ENCODE results near the gene AQR.

Gene AQR

DNA sequence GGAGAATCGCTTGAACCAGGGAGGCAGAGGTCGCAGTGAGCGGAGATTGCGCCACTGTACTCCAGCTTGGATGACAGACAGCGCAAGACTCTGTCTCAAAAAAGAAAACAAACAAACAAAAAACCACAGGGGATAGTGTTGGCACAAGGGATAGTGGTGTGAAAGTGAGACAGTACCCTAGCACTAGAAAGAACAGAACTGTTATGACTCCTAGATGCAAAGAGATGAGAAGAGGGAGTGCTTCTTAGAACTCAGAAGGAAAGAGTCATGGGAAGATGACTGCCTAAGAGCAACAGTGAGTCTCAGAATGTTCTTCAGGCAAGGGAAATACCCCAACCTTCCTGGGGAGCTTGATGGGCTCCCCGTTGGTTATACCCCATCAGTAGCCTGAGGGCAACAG is 36.4 kb upstream of the AQR start:
- no peak for DNase-seq
- Histone ChIP-seq H3K27ac (ENCODE audit: low read depth, low read length) (no peak overlapping the region), H4K91ac (ENCODE audit: low read depth, low read length) (no peak overlapping the region), H3K18ac (ENCODE audit: low read length) (no peak overlapping the region), H3K36me3 (ENCODE audit: control insufficient read depth in 1 of 2, insufficient read depth in 2 of 2, low read length in 2 of 2) (no peaks in the 10 kb centered on the region), H3K23ac (ENCODE audit: low read length) (no peak overlapping the region), H3K79me1 (ENCODE audit: low read length) (no peaks in the 10 kb centered on the region), H3K14ac (ENCODE audit: low read length) (no peak overlapping the region), H3K9ac (ENCODE audit: low read length) (no peak overlapping the region), H2BK5ac (ENCODE audit: low read depth, low read length, poor library complexity) (no peak overlapping the region), H2BK120ac (ENCODE audit: insufficient read depth, low read length, poor library complexity) (no peak overlapping the region), H3K9me3 (ENCODE audit: insufficient read depth, low read depth, low read length) (no peaks in the 10 kb centered on the region), H3K4me3 (ENCODE audit: low read depth, low read length) (no peak overlapping the region), H2AK5ac (ENCODE audit: low read length) (no peak overlapping the region), H3K79me2 (ENCODE audit: control insufficient read depth, insufficient read depth, low read length, poor library complexity) (no peaks in the 10 kb centered on the region), H3K27me3 (ENCODE audit: insufficient read depth, low read length) (no peaks in the 10 kb centered on the region), H2BK12ac (ENCODE audit: low read length) (no peak overlapping the region), H4K8ac (ENCODE audit: low read depth, low read length) (no peak overlapping the region), H2AFZ (ENCODE audit: insufficient read depth, low read length, poor library complexity) (no peak overlapping the region), H3K4me1 (ENCODE audit: control insufficient read depth in 1 of 2, insufficient read depth in 2 of 2, low read length in 2 of 2) (no peaks in the 10 kb centered on the region), H3K4ac (ENCODE audit: low read depth, low read length) (no peak overlapping the region), H4K12ac (ENCODE audit: low read depth, low read length) (no peak overlapping the region), H3K4me2 (ENCODE audit: low read length) (no peak overlapping the region)
- no CpG with 5 or more reads among the region's 6 CpGs for WGBS (ENCODE audit: extremely low coverage, insufficient coverage, insufficient read length)

DNA sequence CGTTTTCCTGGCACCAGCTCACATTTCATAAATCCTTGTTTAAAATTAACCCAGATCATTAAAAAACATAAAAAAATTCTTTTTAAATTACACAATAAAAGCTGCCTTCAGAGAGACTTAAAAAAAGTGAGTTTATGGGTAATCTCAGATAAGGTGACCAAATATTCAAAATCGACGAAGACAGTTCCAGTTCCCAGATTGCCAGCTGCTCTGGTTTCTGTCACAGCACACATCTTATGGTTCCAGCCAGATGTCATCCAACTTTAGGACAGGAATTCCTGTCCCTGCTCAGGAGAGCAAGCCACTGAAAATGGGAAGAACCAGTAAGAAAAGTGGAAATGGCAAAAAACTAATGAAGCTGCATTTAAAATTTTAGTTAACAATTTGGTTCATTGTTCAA is 34.4 kb upstream of the AQR start:
- WGBS (ENCODE audit: extremely low coverage, insufficient coverage, insufficient read length), result no CpG with 5 or more reads among the region's 3 CpGs
- Histone ChIP-seq H4K8ac (ENCODE audit: low read depth, low read length) (no peak overlapping the region), H3K27me3 (ENCODE audit: insufficient read depth, low read length) (no peaks in the 10 kb centered on the region), H4K91ac (ENCODE audit: low read depth, low read length) (no peak overlapping the region), H3K27ac (ENCODE audit: low read depth, low read length) (no peak overlapping the region), H2AFZ (ENCODE audit: insufficient read depth, low read length, poor library complexity) (no peak overlapping the region), H3K4me1 (ENCODE audit: control insufficient read depth in 1 of 2, insufficient read depth in 2 of 2, low read length in 2 of 2) (peaks cover 0 to 3% of the 10 kb centered on the region in 2 experiments), H2BK120ac (ENCODE audit: insufficient read depth, low read length, poor library complexity) (no peak overlapping the region), H3K4me3 (ENCODE audit: low read depth, low read length) (no peak overlapping the region), H2BK5ac (ENCODE audit: low read depth, low read length, poor library complexity) (no peak overlapping the region), H3K9me3 (ENCODE audit: insufficient read depth, low read depth, low read length) (no peaks in the 10 kb centered on the region), H3K4me2 (ENCODE audit: low read length) (no peak overlapping the region), H3K18ac (ENCODE audit: low read length) (no peak overlapping the region), H3K36me3 (ENCODE audit: control insufficient read depth in 1 of 2, insufficient read depth in 2 of 2, low read length in 2 of 2) (no peaks in the 10 kb centered on the region), H3K14ac (ENCODE audit: low read length) (no peak overlapping the region), H3K79me2 (ENCODE audit: control insufficient read depth, insufficient read depth, low read length, poor library complexity) (no peaks in the 10 kb centered on the region), H4K12ac (ENCODE audit: low read depth, low read length) (no peak overlapping the region), H2BK12ac (ENCODE audit: low read length) (no peak overlapping the region), H2AK5ac (ENCODE audit: low read length) (no peak overlapping the region), H3K9ac (ENCODE audit: low read length) (no peak overlapping the region), H3K23ac (ENCODE audit: low read length) (no peak overlapping the region), H3K4ac (ENCODE audit: low read depth, low read length) (no peak overlapping the region), H3K79me1 (ENCODE audit: low read length) (no peaks in the 10 kb centered on the region)
- no peak for DNase-seq

DNA sequence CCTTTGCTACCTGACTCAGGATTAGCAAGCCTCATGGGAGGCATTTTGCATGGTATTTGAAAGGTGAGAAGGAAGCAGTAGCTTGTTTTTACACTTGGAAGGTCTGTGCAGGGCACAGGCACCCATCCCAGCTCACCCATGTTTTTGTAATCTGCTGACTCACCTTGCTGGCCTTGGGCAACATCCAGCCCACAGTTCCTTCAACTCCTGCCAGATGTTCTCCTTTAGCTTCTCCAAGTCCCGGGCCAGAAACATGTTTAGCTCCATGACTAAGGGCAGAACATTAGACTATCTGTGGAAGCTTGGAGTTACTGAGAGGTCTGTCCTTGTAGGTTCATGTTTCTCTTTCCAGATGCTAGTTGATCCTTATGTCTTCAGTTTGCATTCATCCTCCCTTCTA is 31.0 kb upstream of the AQR start:
- no peaks in the 10 kb centered on the region for H3K36me3 ChIP-seq (ENCODE audit: control insufficient read depth in 1 of 2, insufficient read depth in 2 of 2, low read length in 2 of 2)
- no peaks in the 10 kb centered on the region for H3K9me3 ChIP-seq (ENCODE audit: insufficient read depth, low read depth, low read length)
- peak; percentile 82 to 87 for DNase-seq
- H3K4ac ChIP-seq (ENCODE audit: low read depth, low read length), result no peak overlapping the region
- H3K23ac ChIP-seq (ENCODE audit: low read length), result no peak overlapping the region
- no CpG with 5 or more reads among the region's 1 CpG for WGBS (ENCODE audit: extremely low coverage, insufficient coverage, insufficient read length)
- no peak overlapping the region for H3K4me2 ChIP-seq (ENCODE audit: low read length)
- H4K8ac ChIP-seq (ENCODE audit: low read depth, low read length), result peak overlapping the region; percentile 13
- no peak overlapping the region for H3K27ac ChIP-seq (ENCODE audit: low read depth, low read length)
- H2AFZ ChIP-seq (ENCODE audit: insufficient read depth, low read length, poor library complexity), result no peak overlapping the region
- H3K4me1 ChIP-seq (ENCODE audit: control insufficient read depth in 1 of 2, insufficient read depth in 2 of 2, low read length in 2 of 2), result peaks cover 0 to 3% of the 10 kb centered on the region in 2 experiments
- no peak overlapping the region for H2BK12ac ChIP-seq (ENCODE audit: low read length)
- no peak overlapping the region for H4K12ac ChIP-seq (ENCODE audit: low read depth, low read length)
- H3K27me3 ChIP-seq (ENCODE audit: insufficient read depth, low read length), result no peaks in the 10 kb centered on the region
- H3K79me2 ChIP-seq (ENCODE audit: control insufficient read depth, insufficient read depth, low read length, poor library complexity), result no peaks in the 10 kb centered on the region
- H3K18ac ChIP-seq (ENCODE audit: low read length), result no peak overlapping the region
- H3K14ac ChIP-seq (ENCODE audit: low read length), result no peak overlapping the region
- no peak overlapping the region for H3K9ac ChIP-seq (ENCODE audit: low read length)
- H2AK5ac ChIP-seq (ENCODE audit: low read length), result no peak overlapping the region
- no peak overlapping the region for H2BK120ac ChIP-seq (ENCODE audit: insufficient read depth, low read length, poor library complexity)
- H4K91ac ChIP-seq (ENCODE audit: low read depth, low read length), result no peak overlapping the region
- H2BK5ac ChIP-seq (ENCODE audit: low read depth, low read length, poor library complexity), result no peak overlapping the region
- no peak overlapping the region for H3K4me3 ChIP-seq (ENCODE audit: low read depth, low read length)
- H3K79me1 ChIP-seq (ENCODE audit: low read length), result no peaks in the 10 kb centered on the region

DNA sequence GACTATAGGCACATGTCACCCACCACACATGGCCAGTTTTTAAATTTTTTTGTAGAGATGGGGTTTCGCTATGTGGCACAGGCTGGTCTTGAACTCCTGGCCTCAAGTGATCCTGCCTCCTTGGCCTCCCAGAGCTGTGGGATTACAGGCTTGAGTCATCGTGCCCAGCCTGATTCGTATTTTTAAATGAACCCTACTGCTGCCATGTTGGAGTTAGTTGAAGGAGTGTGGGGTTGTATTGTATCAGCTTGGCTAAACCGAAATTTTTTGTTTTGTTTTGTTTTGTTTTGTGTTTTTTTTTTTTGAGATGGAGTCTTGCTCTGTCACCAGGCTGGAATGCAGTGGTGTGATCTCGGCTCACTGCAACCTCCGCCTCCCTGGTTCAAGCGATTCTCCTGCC is 30.4 kb upstream of the AQR start:
- H3K79me1 ChIP-seq (ENCODE audit: low read length), result no peaks in the 10 kb centered on the region
- no peak overlapping the region for H2BK120ac ChIP-seq (ENCODE audit: insufficient read depth, low read length, poor library complexity)
- WGBS (ENCODE audit: extremely low coverage, insufficient coverage, insufficient read length), result 100% methylated on average over 1 of the region's 7 CpGs
- no peak overlapping the region for H2AFZ ChIP-seq (ENCODE audit: insufficient read depth, low read length, poor library complexity)
- H3K9me3 ChIP-seq (ENCODE audit: insufficient read depth, low read depth, low read length), result no peaks in the 10 kb centered on the region
- H4K8ac ChIP-seq (ENCODE audit: low read depth, low read length), result no peak overlapping the region
- H3K4me3 ChIP-seq (ENCODE audit: low read depth, low read length), result no peak overlapping the region
- no peak overlapping the region for H3K14ac ChIP-seq (ENCODE audit: low read length)
- no peaks in the 10 kb centered on the region for H3K36me3 ChIP-seq (ENCODE audit: control insufficient read depth in 1 of 2, insufficient read depth in 2 of 2, low read length in 2 of 2)
- H3K9ac ChIP-seq (ENCODE audit: low read length), result no peak overlapping the region
- peaks cover 0 to 3% of the 10 kb centered on the region in 2 experiments for H3K4me1 ChIP-seq (ENCODE audit: control insufficient read depth in 1 of 2, insufficient read depth in 2 of 2, low read length in 2 of 2)
- H4K12ac ChIP-seq (ENCODE audit: low read depth, low read length), result no peak overlapping the region
- no peak overlapping the region for H2AK5ac ChIP-seq (ENCODE audit: low read length)
- no peak overlapping the region for H3K4ac ChIP-seq (ENCODE audit: low read depth, low read length)
- no peak overlapping the region for H3K4me2 ChIP-seq (ENCODE audit: low read length)
- H2BK5ac ChIP-seq (ENCODE audit: low read depth, low read length, poor library complexity), result no peak overlapping the region
- H3K79me2 ChIP-seq (ENCODE audit: control insufficient read depth, insufficient read depth, low read length, poor library complexity), result no peaks in the 10 kb centered on the region
- H2BK12ac ChIP-seq (ENCODE audit: low read length), result no peak overlapping the region
- no peak overlapping the region for H3K18ac ChIP-seq (ENCODE audit: low read length)
- no peak for DNase-seq
- no peak overlapping the region for H3K23ac ChIP-seq (ENCODE audit: low read length)
- H4K91ac ChIP-seq (ENCODE audit: low read depth, low read length), result no peak overlapping the region
- H3K27ac ChIP-seq (ENCODE audit: low read depth, low read length), result no peak overlapping the region
- no peaks in the 10 kb centered on the region for H3K27me3 ChIP-seq (ENCODE audit: insufficient read depth, low read length)

Data from trophoblast cell (in vitro differentiated cells and primary cell).